PFSK-1 (cell line): ENCODE data around the gene ELK3.

Source experiments
- FOXP2 ChIP-seq: optimal IDR thresholded peaks from 2 replicates; pipeline ENCODE3; 2011; ENCODE audit warnings: borderline replicate concordance, control low read depth, inconsistent platforms; ENCODE audit not compliant: insufficient read depth; ENCODE audit errors: extremely low read length, extremely low read depth
- POLR2AphosphoS5 ChIP-seq: IDR thresholded peaks from 2 replicates; pipeline ENCODE4 v1.6.1; 2012; ENCODE audit warnings: low read depth, mild to moderate bottlenecking, control low read depth, low read length, moderate library complexity
- SIN3A ChIP-seq: IDR thresholded peaks from 2 replicates; pipeline ENCODE4 v1.6.1; 2012; ENCODE audit warnings: mild to moderate bottlenecking, low read length, moderate library complexity, borderline replicate concordance; ENCODE audit not compliant: insufficient read depth
- TAF1 ChIP-seq: IDR thresholded peaks from 2 replicates; pipeline ENCODE4 v1.6.1; 2012; ENCODE audit warnings: low read length, control low read depth, borderline replicate concordance; ENCODE audit not compliant: insufficient read depth
- TF ChIP-seq, protein P1 (sequence below), 2 experiments: IDR thresholded peaks; 2 replicates each; pipeline versions ENCODE4 v1.6.1 to v1.8.0; 2011 to 2012; ENCODE audit warnings: low read depth in 2 of 2, low read length in 2 of 2, control low read depth in 1 of 2, inconsistent platforms in 1 of 2, mild to moderate bottlenecking in 1 of 2, moderate library complexity in 1 of 2; ENCODE audit not compliant: insufficient read depth in 1 of 2

ELK3 gene

DNA sequence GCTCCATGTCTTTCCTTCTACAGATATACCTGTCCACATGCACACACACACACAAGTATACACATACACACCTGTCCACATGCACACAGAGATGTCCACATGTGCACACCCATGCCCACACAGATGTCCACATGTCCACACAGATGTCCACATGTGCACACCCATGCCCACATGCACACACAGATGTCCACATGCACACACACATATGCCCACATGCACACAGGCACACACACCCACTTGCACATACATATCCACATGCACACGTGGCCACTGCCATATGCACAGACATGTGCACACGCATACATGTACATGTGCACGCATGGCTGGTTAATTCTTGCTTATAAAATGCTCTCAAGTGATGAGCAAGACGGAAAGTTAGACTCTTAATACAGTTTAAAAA lies 32.2 kb downstream of the ELK3 start:
- TF ChIP-seq SIN3A (no peak), POLR2AphosphoS5 (no peak), FOXP2 (no peak), TAF1 (no peak)
- TF ChIP-seq, protein P1, sequence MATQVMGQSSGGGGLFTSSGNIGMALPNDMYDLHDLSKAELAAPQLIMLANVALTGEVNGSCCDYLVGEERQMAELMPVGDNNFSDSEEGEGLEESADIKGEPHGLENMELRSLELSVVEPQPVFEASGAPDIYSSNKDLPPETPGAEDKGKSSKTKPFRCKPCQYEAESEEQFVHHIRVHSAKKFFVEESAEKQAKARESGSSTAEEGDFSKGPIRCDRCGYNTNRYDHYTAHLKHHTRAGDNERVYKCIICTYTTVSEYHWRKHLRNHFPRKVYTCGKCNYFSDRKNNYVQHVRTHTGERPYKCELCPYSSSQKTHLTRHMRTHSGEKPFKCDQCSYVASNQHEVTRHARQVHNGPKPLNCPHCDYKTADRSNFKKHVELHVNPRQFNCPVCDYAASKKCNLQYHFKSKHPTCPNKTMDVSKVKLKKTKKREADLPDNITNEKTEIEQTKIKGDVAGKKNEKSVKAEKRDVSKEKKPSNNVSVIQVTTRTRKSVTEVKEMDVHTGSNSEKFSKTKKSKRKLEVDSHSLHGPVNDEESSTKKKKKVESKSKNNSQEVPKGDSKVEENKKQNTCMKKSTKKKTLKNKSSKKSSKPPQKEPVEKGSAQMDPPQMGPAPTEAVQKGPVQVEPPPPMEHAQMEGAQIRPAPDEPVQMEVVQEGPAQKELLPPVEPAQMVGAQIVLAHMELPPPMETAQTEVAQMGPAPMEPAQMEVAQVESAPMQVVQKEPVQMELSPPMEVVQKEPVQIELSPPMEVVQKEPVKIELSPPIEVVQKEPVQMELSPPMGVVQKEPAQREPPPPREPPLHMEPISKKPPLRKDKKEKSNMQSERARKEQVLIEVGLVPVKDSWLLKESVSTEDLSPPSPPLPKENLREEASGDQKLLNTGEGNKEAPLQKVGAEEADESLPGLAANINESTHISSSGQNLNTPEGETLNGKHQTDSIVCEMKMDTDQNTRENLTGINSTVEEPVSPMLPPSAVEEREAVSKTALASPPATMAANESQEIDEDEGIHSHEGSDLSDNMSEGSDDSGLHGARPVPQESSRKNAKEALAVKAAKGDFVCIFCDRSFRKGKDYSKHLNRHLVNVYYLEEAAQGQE (IDR thresholded peaks at IDR 0.05; ENCODE audit: insufficient read depth in 1 of 2, low read depth in 2 of 2, low read length in 2 of 2), result no peak

DNA sequence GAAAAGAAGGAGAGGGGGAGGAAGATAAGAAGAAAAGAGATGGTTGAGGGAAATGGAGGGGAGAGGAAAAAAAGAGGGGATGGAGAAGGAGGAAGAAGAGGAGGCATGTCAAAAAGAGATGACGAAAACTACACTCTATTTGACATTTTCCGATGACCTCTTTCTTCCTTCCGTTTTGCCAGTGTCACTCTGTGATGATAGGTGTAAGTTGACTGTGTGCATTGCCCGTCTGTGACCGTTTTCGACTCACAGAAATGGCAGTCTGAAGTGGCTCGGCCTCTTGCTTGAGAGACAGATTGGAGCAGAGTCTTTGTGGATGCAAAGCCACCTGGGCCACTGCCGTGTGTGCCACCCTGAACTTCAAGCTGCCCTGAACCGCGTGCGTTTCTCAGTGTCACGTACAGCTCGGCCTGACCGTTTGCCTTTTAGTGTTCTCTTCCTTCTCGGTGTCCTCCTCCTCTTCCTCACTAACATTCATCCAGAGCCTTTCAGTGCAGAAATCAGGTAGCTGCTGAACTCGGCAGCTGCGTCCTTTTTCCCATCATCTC lies 32.7 kb downstream of the ELK3 start:
- TF ChIP-seq TAF1, result no peak
- TF ChIP-seq, protein P1 (IDR thresholded peaks at IDR 0.05; ENCODE audit: insufficient read depth in 1 of 2, low read depth in 2 of 2, low read length in 2 of 2), result no peak
- TF ChIP-seq SIN3A, result no peak
- no peak for TF ChIP-seq FOXP2
- TF ChIP-seq POLR2AphosphoS5, result no peak

DNA sequence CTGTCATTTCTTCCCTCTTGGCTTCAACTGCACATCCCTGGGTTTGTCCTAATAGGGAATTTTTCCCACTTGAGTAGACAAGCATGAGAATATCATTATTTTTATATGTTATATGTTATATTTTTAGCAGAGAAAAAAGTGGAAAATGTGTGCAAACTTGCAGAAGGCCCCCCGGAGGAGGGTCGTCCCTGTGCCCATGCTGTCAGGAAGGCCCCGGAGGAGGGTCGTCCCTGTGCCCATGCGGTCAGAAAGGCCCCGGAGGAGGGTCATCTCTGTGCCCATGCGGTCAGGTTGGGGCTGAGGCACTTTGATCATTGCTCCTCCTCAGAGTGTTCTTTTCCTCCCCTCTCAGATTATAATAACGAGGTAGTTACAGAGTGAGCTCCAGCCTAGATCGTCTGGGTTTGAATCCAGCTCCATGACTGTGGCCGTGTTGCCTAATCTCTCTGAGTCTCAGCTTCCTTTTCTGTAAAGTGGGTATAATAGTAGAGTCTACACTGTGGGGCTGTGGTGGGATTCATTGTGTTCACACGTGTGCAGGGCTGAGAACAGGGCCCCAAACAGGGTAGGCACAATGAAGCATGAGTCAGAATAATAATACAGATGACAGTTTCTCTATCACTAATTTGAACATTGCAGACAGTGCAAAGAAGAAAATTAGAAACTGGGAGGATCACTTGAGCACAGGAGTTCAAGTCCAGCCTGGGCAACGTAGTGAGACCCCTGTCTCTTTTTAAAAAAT lies 33.4 kb downstream of the ELK3 start:
- no peak for TF ChIP-seq TAF1
- TF ChIP-seq, protein P1 (IDR thresholded peaks at IDR 0.05; ENCODE audit: insufficient read depth in 1 of 2, low read depth in 2 of 2, low read length in 2 of 2), result no peak
- no peak for TF ChIP-seq SIN3A
- TF ChIP-seq FOXP2, result no peak
- no peak for TF ChIP-seq POLR2AphosphoS5

DNA sequence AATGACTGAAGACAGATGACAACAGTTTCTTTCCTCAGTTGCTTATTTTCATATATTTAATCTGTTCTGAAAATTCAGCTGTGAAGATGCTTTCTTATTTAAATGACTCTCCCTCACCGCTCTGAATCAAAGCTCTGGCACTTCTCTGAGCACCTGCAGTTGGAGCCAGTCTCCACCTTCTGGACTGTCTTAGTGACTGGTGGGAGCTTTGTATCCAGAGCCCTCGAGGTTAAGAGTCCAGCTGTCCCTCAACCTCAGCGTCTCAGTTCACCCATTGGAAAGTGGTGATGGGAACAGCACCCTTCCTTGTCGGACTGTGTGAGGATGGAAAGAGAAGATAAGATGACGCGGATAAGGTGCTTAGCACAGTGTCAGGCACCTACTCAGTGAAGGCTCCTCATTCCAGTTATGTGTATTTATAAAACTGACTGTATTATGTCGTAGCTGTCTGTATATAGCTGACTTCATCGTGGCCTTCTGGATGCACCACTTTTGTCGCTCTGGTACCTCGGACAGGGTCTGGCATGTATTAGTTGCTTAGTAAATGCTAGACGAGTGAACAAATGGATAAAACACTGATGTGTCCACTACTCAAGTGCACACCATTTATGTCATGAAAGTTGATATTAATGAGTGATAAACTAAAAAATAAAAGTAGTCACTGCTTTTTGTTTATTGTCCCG lies 34.5 kb downstream of the ELK3 start:
- TF ChIP-seq TAF1 (no peak), FOXP2 (no peak), SIN3A (no peak)
- TF ChIP-seq, protein P1 (IDR thresholded peaks at IDR 0.05; ENCODE audit: insufficient read depth in 1 of 2, low read depth in 2 of 2, low read length in 2 of 2), result peak in 1 of 2 experiments; percentile 64; a peak in 2 of 4 replicates
